GM12864 (cell line): ENCODE data around the gene HSBP1L1.

Experiments used
- DNase-seq: peaks from one replicate; pipeline ENCODE4 v3.0.0-alpha.2; 2011; ENCODE audit warnings: low read depth
- H3K4me3 ChIP-seq: 2 replicates; pipeline ENCODE4 v1.5.1; 2011; ENCODE audit warnings: mild to moderate bottlenecking, low read depth, low read length, control low read depth
- TF ChIP-seq, protein P1 (sequence below): IDR thresholded peaks from 2 replicates; pipeline ENCODE4 v1.5.1; 2011; ENCODE audit warnings: low read depth, mild to moderate bottlenecking, moderate library complexity, low read length, control low read depth, inconsistent platforms; ENCODE audit errors: missing control alignments

The HSBP1L1 gene

DNA sequence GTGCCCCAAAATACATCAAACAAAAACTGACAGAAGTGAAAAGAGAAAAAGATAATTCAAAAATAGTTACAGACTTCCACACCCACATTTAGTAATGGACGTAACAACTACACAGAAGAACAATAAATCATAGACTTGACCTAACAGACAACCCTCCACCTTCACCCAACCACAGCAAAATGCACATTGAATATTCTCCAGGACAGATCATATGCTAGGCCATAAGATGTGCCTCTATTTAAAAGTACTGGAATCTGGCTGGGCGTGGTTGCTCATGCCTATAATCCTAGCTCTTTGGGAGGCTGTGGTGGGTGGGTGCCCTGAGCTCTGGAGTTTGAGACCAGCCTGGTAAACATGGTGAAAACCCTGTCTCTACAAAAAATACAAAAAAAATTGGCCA, 33.0 kb upstream of the HSBP1L1 start:
- no peak overlapping the region for H3K4me3 ChIP-seq
- TF ChIP-seq, protein P1, sequence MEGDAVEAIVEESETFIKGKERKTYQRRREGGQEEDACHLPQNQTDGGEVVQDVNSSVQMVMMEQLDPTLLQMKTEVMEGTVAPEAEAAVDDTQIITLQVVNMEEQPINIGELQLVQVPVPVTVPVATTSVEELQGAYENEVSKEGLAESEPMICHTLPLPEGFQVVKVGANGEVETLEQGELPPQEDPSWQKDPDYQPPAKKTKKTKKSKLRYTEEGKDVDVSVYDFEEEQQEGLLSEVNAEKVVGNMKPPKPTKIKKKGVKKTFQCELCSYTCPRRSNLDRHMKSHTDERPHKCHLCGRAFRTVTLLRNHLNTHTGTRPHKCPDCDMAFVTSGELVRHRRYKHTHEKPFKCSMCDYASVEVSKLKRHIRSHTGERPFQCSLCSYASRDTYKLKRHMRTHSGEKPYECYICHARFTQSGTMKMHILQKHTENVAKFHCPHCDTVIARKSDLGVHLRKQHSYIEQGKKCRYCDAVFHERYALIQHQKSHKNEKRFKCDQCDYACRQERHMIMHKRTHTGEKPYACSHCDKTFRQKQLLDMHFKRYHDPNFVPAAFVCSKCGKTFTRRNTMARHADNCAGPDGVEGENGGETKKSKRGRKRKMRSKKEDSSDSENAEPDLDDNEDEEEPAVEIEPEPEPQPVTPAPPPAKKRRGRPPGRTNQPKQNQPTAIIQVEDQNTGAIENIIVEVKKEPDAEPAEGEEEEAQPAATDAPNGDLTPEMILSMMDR = no peak
- DNase-seq = no peak

DNA sequence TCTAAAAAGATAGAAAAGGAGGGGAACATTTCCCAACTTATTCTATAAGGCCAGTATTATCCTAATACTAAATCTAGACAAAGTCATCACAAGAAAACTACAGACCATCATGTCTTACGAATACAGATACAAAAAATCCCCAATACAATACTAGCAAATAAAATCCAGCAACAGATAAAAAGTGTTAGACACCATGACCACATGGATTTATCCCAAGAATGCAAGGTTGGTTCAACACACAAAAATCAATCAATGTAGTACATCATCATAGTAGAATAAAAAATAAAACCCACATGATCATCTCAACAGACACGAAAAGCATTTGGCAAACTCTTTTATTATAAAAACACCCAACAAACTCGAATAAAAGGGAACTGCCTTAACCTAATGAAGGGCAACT, 31.5 kb upstream of the HSBP1L1 start:
- TF ChIP-seq, protein P1 = no peak
- no peak overlapping the region for H3K4me3 ChIP-seq
- DNase-seq = no peak

DNA sequence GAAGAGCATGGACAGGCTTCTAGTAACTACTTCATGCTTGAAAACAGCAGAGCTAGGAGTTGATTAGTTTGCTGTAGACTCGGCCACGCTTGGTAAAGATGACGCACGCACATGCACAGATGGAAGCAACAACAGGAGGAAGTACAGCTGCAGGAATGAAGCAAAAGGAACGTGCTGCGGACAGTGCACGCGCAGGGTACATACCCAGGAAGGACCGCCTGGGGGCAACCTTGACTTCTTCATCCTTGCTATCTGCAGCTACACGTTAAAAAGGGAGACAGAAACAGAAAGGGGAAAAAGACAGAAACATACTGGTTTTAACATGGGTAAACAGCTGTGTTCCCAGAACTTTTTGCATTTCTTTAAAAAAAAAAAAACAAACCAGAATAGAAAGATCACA, 30.7 kb upstream of the HSBP1L1 start:
- TF ChIP-seq, protein P1 = no peak
- no peak overlapping the region for H3K4me3 ChIP-seq
- no peak for DNase-seq

DNA sequence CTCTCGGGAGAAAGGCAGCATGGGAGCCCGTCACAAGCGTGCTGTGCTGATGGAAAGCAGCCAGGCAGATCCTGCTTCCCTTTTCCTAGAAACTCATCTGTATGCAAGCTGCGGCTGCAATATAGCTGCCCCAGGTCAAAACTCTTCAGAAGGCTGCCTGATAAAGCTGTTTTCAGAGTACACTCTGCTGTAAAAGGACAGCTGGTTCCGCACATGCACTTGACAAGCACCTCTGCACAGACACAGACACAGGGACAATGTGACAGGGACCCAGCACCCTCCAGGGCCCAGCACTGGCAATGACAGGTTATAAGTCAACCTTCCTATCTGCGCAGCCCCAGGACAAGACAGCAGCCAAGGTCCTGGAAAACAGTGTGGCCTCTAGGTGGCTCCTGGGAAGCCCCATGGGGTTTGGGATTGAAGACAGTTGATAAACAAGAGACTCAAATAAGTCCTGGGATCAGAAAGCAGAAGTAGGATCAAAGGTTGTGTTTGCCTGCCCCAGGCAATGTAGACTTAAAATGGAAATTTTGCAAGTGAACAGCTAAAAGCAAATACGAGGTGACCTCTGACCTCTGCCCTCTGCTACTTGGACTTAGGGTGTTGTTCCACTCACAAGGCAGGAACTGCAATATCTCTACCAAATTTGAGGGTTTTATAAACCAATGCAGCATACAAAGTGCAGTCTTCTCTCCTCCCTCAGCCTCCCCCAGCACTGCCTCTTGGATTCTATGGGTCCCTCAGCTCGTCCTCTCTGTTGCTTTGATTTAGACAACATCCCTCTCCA, 29.9 kb upstream of the HSBP1L1 start:
- no peak for DNase-seq
- no peak overlapping the region for H3K4me3 ChIP-seq
- TF ChIP-seq, protein P1 = no peak

DNA sequence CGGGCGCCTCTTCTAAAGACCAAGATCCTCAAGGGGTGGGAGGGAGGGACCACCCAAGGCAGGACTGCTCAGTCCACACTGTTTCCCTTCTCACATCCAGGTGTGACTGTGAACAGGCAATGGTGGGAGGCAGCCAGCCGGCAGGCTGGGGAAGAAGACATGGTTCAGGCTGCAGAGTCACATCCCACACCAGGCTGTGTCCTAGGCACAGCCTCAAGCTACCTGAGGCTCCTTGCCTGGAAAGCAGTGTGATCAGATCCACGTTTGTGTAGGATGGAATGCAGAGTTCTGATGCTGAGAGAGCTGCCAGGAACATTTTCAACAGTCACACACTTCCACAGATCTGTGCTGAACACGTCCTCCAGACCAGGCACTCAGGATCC, 29.4 kb upstream of the HSBP1L1 start:
- TF ChIP-seq, protein P1 = no peak
- no peak overlapping the region for H3K4me3 ChIP-seq
- DNase-seq = no peak

DNA sequence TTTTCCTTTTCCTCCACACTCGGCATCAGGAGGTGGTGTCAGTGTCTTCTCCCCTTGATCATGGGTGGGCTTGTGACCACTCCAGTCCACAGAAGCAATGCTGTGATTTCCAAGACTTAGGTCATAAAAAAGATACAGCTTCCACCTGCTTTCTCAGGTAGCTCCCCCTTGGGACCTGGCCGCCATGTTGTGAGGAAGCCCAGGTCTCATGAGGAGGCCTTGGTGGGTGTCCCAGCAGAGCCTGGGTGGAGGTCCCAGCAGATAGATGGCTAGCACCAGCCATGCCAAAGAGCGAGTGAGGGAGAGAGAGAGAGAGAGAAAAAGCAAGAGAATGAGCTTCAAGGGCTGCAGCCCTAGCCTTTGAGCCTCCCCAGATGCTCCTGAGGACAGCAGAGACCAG, 28.9 kb upstream of the HSBP1L1 start:
- no peak for DNase-seq
- TF ChIP-seq, protein P1 = no peak
- H3K4me3 ChIP-seq = no peak overlapping the region

DNA sequence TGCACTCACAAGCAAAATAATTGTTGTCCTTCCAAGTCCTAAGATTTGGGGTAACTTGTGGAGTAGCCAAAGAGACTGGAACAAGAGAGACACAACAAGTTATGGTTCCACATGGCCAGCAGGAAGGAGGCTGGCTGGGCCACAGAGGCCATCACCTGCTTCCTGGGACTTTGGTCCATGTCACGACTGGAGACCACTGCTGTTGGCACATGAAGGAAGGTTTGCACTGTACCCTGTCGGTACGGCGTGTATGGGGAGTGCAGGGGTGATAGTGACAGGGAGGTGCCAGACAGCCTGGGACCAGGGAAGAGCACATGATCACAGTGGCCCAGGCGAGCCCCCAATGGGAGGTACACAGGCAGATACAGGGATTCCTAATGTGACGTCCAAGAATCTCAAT, 28.5 kb upstream of the HSBP1L1 start:
- no peak for DNase-seq
- TF ChIP-seq, protein P1 = no peak
- H3K4me3 ChIP-seq = no peak overlapping the region
